Activated T-cell treated with anti-CD3 and anti-CD28 coated beads, Interleukin-2, amount 50 U/mL, for 1 hour (primary cell): Measurements from ENCODE around the gene WLS.
"Not testable (repeated sequence)": the region's sequence is repeated elsewhere in the genome, so short reads cannot be mapped to it uniquely, and the experiment has no call there.

Experiments
- DNase-seq: peaks from one replicate; pipeline ENCODE4 v3.0.0-alpha.2; 2020

Gene WLS

GRCh38 chr1:68197891-68198290 is 34.4 kb downstream of the WLS start:
- DNase-seq: no peak

GRCh38 chr1:68197461-68197860 is 34.9 kb downstream of the WLS start:
- DNase-seq: no peak

GRCh38 chr1:68196676-68197075 is 35.6 kb downstream of the WLS start:
- no peak for DNase-seq

- DNase-seq: no peak
Measured at GRCh38 chr1:68191717-68192116, 40.6 kb downstream of the WLS start.

- DNase-seq: no peak
Measured at GRCh38 chr1:68188644-68189340, 43.5 kb downstream of the WLS start.

GRCh38 chr1:68188060-68188538 is 44.2 kb downstream of the WLS start:
- DNase-seq: no peak

- no peak for DNase-seq
Measured at GRCh38 chr1:68185743-68186142, 46.6 kb downstream of the WLS start.

GRCh38 chr1:68183895-68184294 is 48.4 kb downstream of the WLS start:
- DNase-seq: no peak

GRCh38 chr1:68181165-68181556 is 51.2 kb downstream of the WLS start:
- no peak for DNase-seq

GRCh38 chr1:68180441-68181164 is 51.7 kb downstream of the WLS start:
- no peak for DNase-seq

GRCh38 chr1:68178821-68179490 is 53.4 kb downstream of the WLS start:
- no peak for DNase-seq

GRCh38 chr1:68175621-68176398 is 56.5 kb downstream of the WLS start:
- DNase-seq: no peak

- DNase-seq: no peak
Measured at GRCh38 chr1:68174738-68175113, 57.6 kb downstream of the WLS start.

GRCh38 chr1:68173936-68174737 is 58.2 kb downstream of the WLS start:
- no peak for DNase-seq

GRCh38 chr1:68173283-68173935 is 58.9 kb downstream of the WLS start:
- no peak for DNase-seq

GRCh38 chr1:68171795-68172194 is 60.5 kb downstream of the WLS start:
- not testable (repeated sequence) for DNase-seq

- DNase-seq: no peak
Measured at GRCh38 chr1:68168545-68169171, 63.7 kb downstream of the WLS start.

GRCh38 chr1:68167211-68167610 is 65.1 kb downstream of the WLS start:
- no peak for DNase-seq

- no peak for DNase-seq
Measured at GRCh38 chr1:68166348-68166747, 66.0 kb downstream of the WLS start.

GRCh38 chr1:68165665-68166064 is 66.7 kb downstream of the WLS start:
- no peak for DNase-seq

GRCh38 chr1:68164918-68165317 is 67.4 kb downstream of the WLS start:
- no peak for DNase-seq
